ENCODE measurements around the gene CCDC3. TPM values are rescaled to one million over a fixed set of nuclear protein-coding genes. Genes with fewer than 3 reads are reported as not detected.

Gene CCDC3
- total and polyA plus RNA-seq, 2 of the 8 experiments (the other 6 are each of a cell fraction or from before 2014, with no cell fraction given) = 3.4 to 3.7 TPM

DNA sequence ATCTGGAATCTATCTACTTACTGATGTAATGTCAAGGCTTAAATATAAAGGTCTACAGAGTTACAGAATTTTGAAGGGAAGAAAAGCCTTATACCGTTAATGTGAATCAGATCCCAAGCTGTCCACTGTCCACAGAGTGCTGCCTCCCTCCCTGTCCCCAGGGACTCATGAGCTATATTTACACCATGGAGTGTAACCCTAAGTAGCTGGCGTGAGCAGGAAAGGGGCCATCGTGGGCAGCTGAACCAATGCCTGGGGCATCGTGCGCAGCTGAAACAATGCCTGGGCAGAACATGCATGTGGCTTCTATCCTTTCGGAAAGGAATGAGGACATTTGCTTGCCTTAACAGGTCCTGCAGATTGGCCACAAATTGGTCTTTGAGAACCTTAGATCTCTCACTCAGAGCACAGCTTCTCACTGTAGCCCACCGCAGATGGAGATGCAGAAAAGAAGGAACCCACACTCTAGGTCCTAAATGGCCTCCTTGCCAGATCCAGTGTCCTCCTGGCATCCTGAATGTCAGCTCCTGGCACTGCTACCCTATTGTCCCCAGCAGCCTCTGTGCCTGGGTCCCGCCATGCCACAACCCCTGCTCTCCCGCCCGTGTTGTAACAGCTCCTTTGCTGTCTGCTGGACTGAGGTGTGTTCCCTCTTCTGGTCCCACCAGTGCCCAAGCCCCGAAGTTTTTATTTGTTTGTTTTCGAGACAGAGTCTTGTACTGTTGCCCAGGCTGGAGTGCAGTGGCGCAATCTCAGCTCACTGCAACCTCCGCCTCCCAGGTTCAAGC is 30.3 kb downstream of the CCDC3 start:
- Histone ChIP-seq H3K79me1 (ENCODE audit: low read depth, low read length) (no peaks in the 10 kb centered on the region), H3K9ac (replicated peaks in 1 of 4; ENCODE audit: extremely low read depth in 1 of 4, low read depth in 3 of 4, low read length in 3 of 4) (no peak overlapping the region), H3K14ac (ENCODE audit: insufficient read length) (no peak overlapping the region), H3K4me1 (replicated peaks in 1 of 4; ENCODE audit: control insufficient read depth in 3 of 4, insufficient read depth in 4 of 4, low read length in 3 of 4) (0 out of 7 replicates have a peak, but pooled peaks cover 0 to 2% (median 0%) of the 10 kb centered on the region in 4 experiments), H2BK15ac (ENCODE audit: low read length) (0 out of 2 replicates have a peak overlapping the region, but pooled peaks have one; percentile 55), H3K36me3 (ENCODE audit: control insufficient read depth in 2 of 4, insufficient read depth in 4 of 4, low read length in 3 of 4) (no peaks in the 10 kb centered on the region), H4K5ac (ENCODE audit: insufficient read length, low read depth, low read length) (no peak overlapping the region), H3K9me3 (ENCODE audit: insufficient read depth in 2 of 2, low read depth in 1 of 2, low read length in 1 of 2) (no peaks in the 10 kb centered on the region), H3K18ac (ENCODE audit: extremely low read depth, low read length) (no peak overlapping the region), H4K91ac (replicated peaks; ENCODE audit: insufficient read length, low read length) (no peak overlapping the region), H3K4ac (replicated peaks; ENCODE audit: insufficient read length, low read depth, low read length) (no peak overlapping the region), H3K79me2 (ENCODE audit: control insufficient read depth in 1 of 2, insufficient read depth in 2 of 2, low read length in 2 of 2) (no peaks in the 10 kb centered on the region), H2BK5ac (ENCODE audit: low read depth, low read length) (no peak overlapping the region), H3K56ac (replicated peaks; ENCODE audit: insufficient read length, low read depth, low read length) (no peak overlapping the region), H3K23ac (ENCODE audit: insufficient read length) (no peak overlapping the region), H4K8ac (ENCODE audit: extremely low read depth, insufficient read depth, low read length) (no peak overlapping the region; the same call in 1 of the 2 replicates), H3K23me2 (ENCODE audit: low read depth, low read length) (no peaks in the 10 kb centered on the region), H3K27me3 (replicated peaks in 1 of 4; ENCODE audit: control insufficient read depth in 3 of 4, extremely low read depth in 1 of 4, insufficient read depth in 3 of 4, low read length in 3 of 4) (no peaks in the 10 kb centered on the region), H2AFZ (ENCODE audit: low read length) (no peak overlapping the region), H2AK5ac (ENCODE audit: low read depth, low read length) (no peak overlapping the region), H4K20me1 (replicated peaks in 1 of 2; ENCODE audit: control insufficient read depth in 1 of 2, insufficient read depth in 2 of 2, low read length in 2 of 2) (no peaks in the 10 kb centered on the region), H3K4me2 (ENCODE audit: insufficient read depth in 1 of 2, low read depth in 2 of 2, low read length in 2 of 2) (no peak overlapping the region), H2BK20ac (ENCODE audit: low read length) (no peak overlapping the region), H2BK120ac (replicated peaks; ENCODE audit: low read depth, low read length) (no peak overlapping the region), H3K4me3 (ENCODE audit: extremely low read depth in 1 of 4, insufficient read depth in 2 of 4, low read depth in 3 of 4, low read length in 4 of 4) (no peak overlapping the region), H3K27ac (ENCODE audit: low read depth, low read length) (no peak overlapping the region), H2BK12ac (ENCODE audit: low read depth, low read length) (no peak overlapping the region)
- TF ChIP-seq SIN3A (conservative IDR thresholded peaks at IDR 0.05 in 1 of 2, IDR thresholded peaks at IDR 0.05 in 1 of 2; ENCODE audit: low read depth in 1 of 2, low read length in 2 of 2) = no peak
- DNase-seq (ENCODE audit: low read depth in 1 of 2, low spot score in 2 of 2) (no peak), FAIRE-seq (no peak)
- ChIA-PET CTCF (ENCODE audit: partially characterized antibody) (interaction anchor here (0.6 to 2.1 kb wide), 6 partner anchors 104 to 756 kb away, joined by 3 to 8 read pairs (median 4); no protein-coding TSS in a partner anchor), POLR2A (ENCODE audit: partially characterized antibody) (no interaction called here)
- 88% methylated on average over 13 of the region's 14 CpGs; no CpG with 5 or more reads in 1 of the 2 experiments for WGBS, 2 experiments (ENCODE audit: extremely low coverage in 1 of 2, insufficient coverage in 1 of 2, insufficient read length in 1 of 2, insufficient replicate concordance in 2 of 2, low coverage in 1 of 2, low lambda C conversion rate in 2 of 2, missing lambda C conversion rate in 1 of 2)

All from H1 (cell line).